Tibial nerve (tissue), 4 donors: Measurements from ENCODE around the gene CCDC9B. TPM values are rescaled to one million over a fixed set of nuclear protein-coding genes. Genes with fewer than 3 reads are reported as not detected.

Experiments used
- DNase-seq, 2 donors: peaks; one replicate each; pipeline ENCODE4 v3.0.0-alpha.2; 2019; ENCODE audit warnings: low spot score in 2 of 2
- H3K27ac ChIP-seq, 4 donors: fragments of 200-600 bp; sonication (generic) in 3 of 4; one replicate each; pipeline ENCODE4 v1.5.1; 2017 to 2019; ENCODE audit warnings: mild to moderate bottlenecking in 1 of 4
- H3K27me3 ChIP-seq, 2 donors: fragments of 200-600 bp; sonication (generic) in 1 of 2; one replicate each; pipeline versions ENCODE4 v1.5.1 to v1.6.0; 2017 to 2019
- H3K36me3 ChIP-seq, 3 donors: fragments of 200-600 bp; sonication (generic); one replicate each; pipeline ENCODE4 v1.5.1; 2018 to 2019
- H3K4me1 ChIP-seq, 4 donors: fragments of 200-600 bp; sonication (generic) in 3 of 4; one replicate each; pipeline ENCODE4 v1.5.1; 2017 to 2019
- H3K4me3 ChIP-seq, 4 donors: fragments of 200-600 bp; sonication (generic) in 3 of 4; one replicate each; pipeline ENCODE4 v1.5.1; 2017 to 2019; ENCODE audit warnings: mild to moderate bottlenecking in 1 of 4, moderate library complexity in 1 of 4
- H3K9me3 ChIP-seq, 4 donors: fragments of 200-600 bp; sonication (generic) in 3 of 4; one replicate each; pipeline ENCODE4 v1.5.1; 2017 to 2019
- EP300 ChIP-seq, 2 donors: sonication (generic); formaldehyde crosslinking; IDR thresholded peaks; one replicate each; pipeline ENCODE4 v1.6.1; 2017; ENCODE audit warnings: antibody characterized with exemption in 2 of 2, mild to moderate bottlenecking in 1 of 2
- POLR2A ChIP-seq, 2 donors: fragments of 450-650 bp; IDR thresholded peaks; one replicate each; pipeline ENCODE4 v1.6.1; 2017; ENCODE audit warnings: antibody characterized with exemption in 2 of 2, mild to moderate bottlenecking in 2 of 2, moderate library complexity in 2 of 2
- WGBS, 2 donors: methylation state at CpG; one replicate each; pipeline ENCODE4 v1.1.5; 2018; 5-methylcytosine and 5-hydroxymethylcytosine counted together
- total RNA-seq, 4 donors: library from RNA; depleted of rRNA; stranded (reverse); fragments of >200 nt; gene quantifications; one replicate each; pipeline ENCODE4 v1.1.0, GENCODE V29; 2016
- TF ChIP-seq, protein P1 (sequence below), 5 experiments: fragments of 200-600 bp in 3 of 5; fragments of 450-650 bp in 2 of 5; sonication (generic) in 3 of 5; IDR thresholded peaks; one replicate each; pipeline ENCODE4 v1.5.1; 2016 to 2019; ENCODE audit warnings: antibody characterized with exemption in 5 of 5, mild to moderate bottlenecking in 3 of 5, moderate library complexity in 2 of 5

Gene CCDC9B
- total RNA-seq = 10 to 100 TPM; 19.3 to 22.8 (median 21.2) TPM

GRCh38 chr15:40340740-40341400, at the start of gene CCDC9B:
CCDC9B (minus strand) TSS chr15:40340939; CDS start chr15:40340819, 120 bp downstream.
- Histone ChIP-seq H3K4me3 (peak within 1 kb of the TSS; percentile 25 to 55 (median 40)), H3K4me1 (peaks cover 0 to 99% (median 55%) of the 10 kb centered on the region in 4 donors), H3K27me3 (no peaks in the 10 kb centered on the region), H3K27ac (peak within 1 kb of the TSS; percentile 85 to 98 (median 92)), H3K9me3 (no peaks in the 10 kb centered on the region), H3K36me3 (peaks cover 0 to 13% (median 0%) of the 10 kb centered on the region in 3 donors)
- peak; percentile 84 to 90 for DNase-seq
- TF ChIP-seq, protein P1, sequence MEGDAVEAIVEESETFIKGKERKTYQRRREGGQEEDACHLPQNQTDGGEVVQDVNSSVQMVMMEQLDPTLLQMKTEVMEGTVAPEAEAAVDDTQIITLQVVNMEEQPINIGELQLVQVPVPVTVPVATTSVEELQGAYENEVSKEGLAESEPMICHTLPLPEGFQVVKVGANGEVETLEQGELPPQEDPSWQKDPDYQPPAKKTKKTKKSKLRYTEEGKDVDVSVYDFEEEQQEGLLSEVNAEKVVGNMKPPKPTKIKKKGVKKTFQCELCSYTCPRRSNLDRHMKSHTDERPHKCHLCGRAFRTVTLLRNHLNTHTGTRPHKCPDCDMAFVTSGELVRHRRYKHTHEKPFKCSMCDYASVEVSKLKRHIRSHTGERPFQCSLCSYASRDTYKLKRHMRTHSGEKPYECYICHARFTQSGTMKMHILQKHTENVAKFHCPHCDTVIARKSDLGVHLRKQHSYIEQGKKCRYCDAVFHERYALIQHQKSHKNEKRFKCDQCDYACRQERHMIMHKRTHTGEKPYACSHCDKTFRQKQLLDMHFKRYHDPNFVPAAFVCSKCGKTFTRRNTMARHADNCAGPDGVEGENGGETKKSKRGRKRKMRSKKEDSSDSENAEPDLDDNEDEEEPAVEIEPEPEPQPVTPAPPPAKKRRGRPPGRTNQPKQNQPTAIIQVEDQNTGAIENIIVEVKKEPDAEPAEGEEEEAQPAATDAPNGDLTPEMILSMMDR (IDR thresholded peaks at IDR 0.05) = peak in 1 of 5 experiments; percentile 26
- peak; percentile 72 to 73 for TF ChIP-seq POLR2A (IDR thresholded peaks at IDR 0.05)
- TF ChIP-seq EP300 (IDR thresholded peaks at IDR 0.05) = peak; percentile 84 to 91
- WGBS, 2 donors = 14 to 15% methylated on average over 13 to 17 of the region's 17 CpGs

GRCh38 chr15:40389824-40390595, 49.3 kb upstream of the CCDC9B start:
- no peaks in the 10 kb centered on the region for H3K9me3 ChIP-seq
- H3K36me3 ChIP-seq = peaks cover 0 to 88% (median 0%) of the 10 kb centered on the region in 3 donors
- no peaks in the 10 kb centered on the region for H3K4me1 ChIP-seq
- TF ChIP-seq EP300 (IDR thresholded peaks at IDR 0.05) = no peak
- no peak overlapping the region for H3K4me3 ChIP-seq
- no peaks in the 10 kb centered on the region for H3K27me3 ChIP-seq
- no peak for DNase-seq
- H3K27ac ChIP-seq = no peak overlapping the region
- WGBS, 2 donors = 87 to 91% methylated on average over 2 of the region's 2 CpGs

GRCh38 chr15:40388941-40389823, 48.4 kb upstream of the CCDC9B start:
- H3K36me3 ChIP-seq = peaks cover 0 to 83% (median 0%) of the 10 kb centered on the region in 3 donors
- TF ChIP-seq POLR2A (IDR thresholded peaks at IDR 0.05) (no peak), EP300 (IDR thresholded peaks at IDR 0.05) (peak in 1 of 2 donors; percentile 62)
- TF ChIP-seq, protein P1 (IDR thresholded peaks at IDR 0.05) = no peak
- peak overlapping the region in 1 of 4 donors; percentile 26 for H3K27ac ChIP-seq
- no peaks in the 10 kb centered on the region for H3K4me1 ChIP-seq
- no peaks in the 10 kb centered on the region for H3K9me3 ChIP-seq
- no peak for DNase-seq
- H3K4me3 ChIP-seq = no peak overlapping the region
- no peaks in the 10 kb centered on the region for H3K27me3 ChIP-seq
- whole genome bisulfite sequencing, 2 donors = 85 to 89% methylated on average over 13 of the region's 13 CpGs

GRCh38 chr15:40386480-40386879, 45.7 kb upstream of the CCDC9B start:
- H3K36me3 ChIP-seq = peaks cover 0 to 56% (median 0%) of the 10 kb centered on the region in 3 donors

More at GRCh38 chr15:40386480-40386879, 45.7 kb upstream of the CCDC9B start:
- no peak for DNase-seq
- H3K27ac ChIP-seq = no peak overlapping the region
- H3K9me3 ChIP-seq = no peaks in the 10 kb centered on the region
- no peaks in the 10 kb centered on the region for H3K27me3 ChIP-seq
- H3K4me1 ChIP-seq = peaks cover 0 to 18% (median 2%) of the 10 kb centered on the region in 4 donors
- 93 to 99% methylated on average over 3 of the region's 3 CpGs for WGBS, 2 donors
- TF ChIP-seq POLR2A (IDR thresholded peaks at IDR 0.05) = no peak
- no peak for TF ChIP-seq EP300 (IDR thresholded peaks at IDR 0.05)
- TF ChIP-seq, protein P1 (IDR thresholded peaks at IDR 0.05) = no peak
- no peak overlapping the region for H3K4me3 ChIP-seq
